Fibroblast of pulmonary artery (primary cell): Measurements from ENCODE around the gene HS3ST3A1.
A peak's percentile ranks its signal among the peaks of the same experiment; 100 is the strongest.

Experiments
- DNase-seq: peaks from one replicate; pipeline ENCODE4 v3.0.0-alpha.2; 2010; ENCODE audit warnings: low read depth
- H3K4me3 ChIP-seq: replicated peaks from 2 replicates; pipeline ENCODE4 v1.5.1; 2011; ENCODE audit warnings: low read depth, mild to moderate bottlenecking, control low read depth, low read length, moderate library complexity
- CTCF ChIP-seq: IDR thresholded peaks from 2 replicates; pipeline ENCODE4 v1.5.1; 2011; ENCODE audit warnings: mild to moderate bottlenecking, control low read depth, low read length, inconsistent platforms; ENCODE audit errors: missing control alignments

HS3ST3A1 gene

GRCh38 chr17:13460261-13461000 is 141.3 kb downstream of the HS3ST3A1 start:
- TF ChIP-seq CTCF = no peak
- DNase-seq = peak; percentile 25
- no peak overlapping the region for H3K4me3 ChIP-seq

GRCh38 chr17:13457783-13458182 is 143.9 kb downstream of the HS3ST3A1 start:
- TF ChIP-seq CTCF = no peak
- no peak for DNase-seq
- H3K4me3 ChIP-seq = no peak overlapping the region
